ENCODE measurements around the gene MBNL1. TPM values are rescaled to one million over a fixed set of nuclear protein-coding genes. Genes with fewer than 3 reads are reported as not detected.

MBNL1 gene
- total and polyA plus RNA-seq, 3 donors from 2014 or later, result 36.5 to 167 (median 145) TPM

GRCh38 chr3:152255290-152255689, 13.4 kb upstream of the MBNL1 start:
- no peak overlapping the region for H3K4me3 ChIP-seq
- H3K27ac ChIP-seq, result no peak overlapping the region
- H3K36me3 ChIP-seq (ENCODE audit: low read depth, missing control alignments), result no peaks in the 10 kb centered on the region
- H3K27me3 ChIP-seq, result no peaks in the 10 kb centered on the region
- H3K9me3 ChIP-seq, result no peaks in the 10 kb centered on the region
- H3K4me1 ChIP-seq, result peaks cover 12% of the 10 kb centered on the region
- WGBS, 2 donors, result 94% methylated on average over 1 of the region's 1 CpG
- DNase-seq, result no peak
- TF ChIP-seq POLR2A (IDR thresholded peaks at IDR 0.05) (no peak), CTCF (IDR thresholded peaks at IDR 0.05) (no peak)
- intact Hi-C loops (cut with DNase I; ENCODE audit: low total_unique reads), result no loop called here

- Histone ChIP-seq H3K4me1 (peaks cover 12% of the 10 kb centered on the region), H3K9me3 (no peaks in the 10 kb centered on the region), H3K27ac (no peak overlapping the region), H3K4me3 (no peak overlapping the region), H3K36me3 (ENCODE audit: low read depth, missing control alignments) (no peaks in the 10 kb centered on the region), H3K27me3 (no peaks in the 10 kb centered on the region)
- no peak for DNase-seq
- intact Hi-C loops (cut with DNase I; ENCODE audit: low total_unique reads), result no loop called here
- 83 to 94% methylated on average over 5 of the region's 5 CpGs for WGBS, 2 donors
- TF ChIP-seq POLR2A (IDR thresholded peaks at IDR 0.05) (no peak), CTCF (IDR thresholded peaks at IDR 0.05) (no peak)
Measured at GRCh38 chr3:152256851-152257562, 11.7 kb upstream of the MBNL1 start.

- H3K27ac ChIP-seq, result no peak overlapping the region
- H3K4me1 ChIP-seq, result peaks cover 12% of the 10 kb centered on the region
- WGBS, 2 donors, result 80 to 81% methylated on average over 5 of the region's 5 CpGs
- H3K9me3 ChIP-seq, result no peaks in the 10 kb centered on the region
- TF ChIP-seq CTCF (IDR thresholded peaks at IDR 0.05), result no peak
- no peak for TF ChIP-seq POLR2A (IDR thresholded peaks at IDR 0.05)
- H3K27me3 ChIP-seq, result no peaks in the 10 kb centered on the region
- no peaks in the 10 kb centered on the region for H3K36me3 ChIP-seq (ENCODE audit: low read depth, missing control alignments)
- intact Hi-C loops (cut with DNase I; ENCODE audit: low total_unique reads), result no loop called here
- no peak for DNase-seq
- H3K4me3 ChIP-seq, result no peak overlapping the region
Measured at GRCh38 chr3:152257563-152258035, 11.1 kb upstream of the MBNL1 start.

GRCh38 chr3:152258448-152259393, 10.0 kb upstream of the MBNL1 start:
- no peaks in the 10 kb centered on the region for H3K27me3 ChIP-seq
- TF ChIP-seq POLR2A (IDR thresholded peaks at IDR 0.05), result no peak
- TF ChIP-seq CTCF (IDR thresholded peaks at IDR 0.05), result no peak
- H3K36me3 ChIP-seq (ENCODE audit: low read depth, missing control alignments), result no peaks in the 10 kb centered on the region
- no peaks in the 10 kb centered on the region for H3K9me3 ChIP-seq
- 34 to 41% methylated on average over 7 of the region's 7 CpGs for WGBS, 2 donors
- no peak overlapping the region for H3K4me3 ChIP-seq
- no peak overlapping the region for H3K27ac ChIP-seq
- peak; percentile 28 for DNase-seq
- intact Hi-C loops (cut with DNase I; ENCODE audit: low total_unique reads), result no loop called here
- peaks cover 12% of the 10 kb centered on the region for H3K4me1 ChIP-seq

All from testis (tissue), 3 donors.